DOHH2 (cell line): ENCODE measurements around the gene EML1.

ENCODE experiments used
- H3F3A ChIP-seq: fragments of 200-600 bp; sonication (generic), shearing (Covaris generic); 2 replicates; pipeline ENCODE4 v1.6.0; 2016; ENCODE audit warnings: antibody characterized with exemption, mild to moderate bottlenecking; ENCODE audit not compliant: control insufficient read depth, insufficient read depth
- H3K27ac ChIP-seq: fragments of 200-600 bp; sonication (generic); 2 replicates; pipeline ENCODE4 v1.5.1; 2014; ENCODE audit warnings: low read depth, mild to moderate bottlenecking, low read length, moderate library complexity
- H3K27me3 ChIP-seq: fragments of 200-600 bp; sonication (generic); 2 replicates; pipeline ENCODE4 v1.6.1; 2014; ENCODE audit warnings: mild to moderate bottlenecking, low read length, mixed read lengths; ENCODE audit not compliant: control insufficient read depth
- H3K36me3 ChIP-seq: fragments of 200-600 bp; sonication (generic); 2 replicates; pipeline ENCODE4 v1.6.1; 2014; ENCODE audit warnings: mild to moderate bottlenecking, low read length, moderate library complexity, mixed read lengths; ENCODE audit not compliant: control insufficient read depth
- H3K4me1 ChIP-seq: fragments of 200-600 bp; sonication (generic); 2 replicates; pipeline ENCODE4 v1.6.1; 2014; ENCODE audit warnings: mild to moderate bottlenecking, low read length, mixed read lengths; ENCODE audit not compliant: control insufficient read depth
- H3K4me2 ChIP-seq: fragments of 200-600 bp; sonication (generic); 2 replicates; pipeline ENCODE4 v1.6.0; 2014; ENCODE audit warnings: mild to moderate bottlenecking, low read length, moderate library complexity
- H3K4me3 ChIP-seq: fragments of 200-600 bp; sonication (generic); 2 replicates; pipeline ENCODE4 v1.5.1; 2014; ENCODE audit warnings: mild to moderate bottlenecking, low read length, mixed read lengths
- H3K79me2 ChIP-seq: fragments of 200-600 bp; sonication (generic); 2 replicates; pipeline ENCODE4 v1.6.1; 2014; ENCODE audit warnings: mild to moderate bottlenecking, low read length, mixed read lengths; ENCODE audit not compliant: control insufficient read depth
- H3K9me2 ChIP-seq: fragments of 200-600 bp; sonication (generic); replicated peaks from 2 replicates; pipeline ENCODE4 v1.6.1; 2014; ENCODE audit warnings: mild to moderate bottlenecking, low read length, mixed read lengths; ENCODE audit not compliant: control insufficient read depth
- H3K9me3 ChIP-seq: fragments of 200-600 bp; sonication (generic); 2 replicates; pipeline ENCODE4 v1.6.1; 2014; ENCODE audit warnings: antibody characterized with exemption, low read length, mixed read lengths; ENCODE audit not compliant: control insufficient read depth, insufficient read depth
- H4K20me1 ChIP-seq: fragments of 200-600 bp; sonication (generic); 2 replicates; pipeline ENCODE4 v1.6.0; 2014; ENCODE audit warnings: low read depth, mild to moderate bottlenecking, antibody characterized with exemption, low read length, moderate library complexity; ENCODE audit not compliant: control insufficient read depth, insufficient read depth
- EZH2phosphoT487 ChIP-seq: fragments of 200-600 bp; sonication (generic); IDR thresholded peaks from 2 replicates; pipeline ENCODE4 v1.6.1; 2017; ENCODE audit warnings: borderline replicate concordance, mild to moderate bottlenecking, antibody characterized with exemption, low read length, moderate library complexity, mixed read lengths
- TF ChIP-seq, protein P1 (sequence below): fragments of 200-600 bp; sonication (generic); IDR thresholded peaks from one replicate; pipeline ENCODE4 v1.5.1; 2014; ENCODE audit warnings: antibody characterized with exemption, mild to moderate bottlenecking, low read depth, low read length; ENCODE audit not compliant: poor library complexity, severe bottlenecking

EML1 gene

DNA sequence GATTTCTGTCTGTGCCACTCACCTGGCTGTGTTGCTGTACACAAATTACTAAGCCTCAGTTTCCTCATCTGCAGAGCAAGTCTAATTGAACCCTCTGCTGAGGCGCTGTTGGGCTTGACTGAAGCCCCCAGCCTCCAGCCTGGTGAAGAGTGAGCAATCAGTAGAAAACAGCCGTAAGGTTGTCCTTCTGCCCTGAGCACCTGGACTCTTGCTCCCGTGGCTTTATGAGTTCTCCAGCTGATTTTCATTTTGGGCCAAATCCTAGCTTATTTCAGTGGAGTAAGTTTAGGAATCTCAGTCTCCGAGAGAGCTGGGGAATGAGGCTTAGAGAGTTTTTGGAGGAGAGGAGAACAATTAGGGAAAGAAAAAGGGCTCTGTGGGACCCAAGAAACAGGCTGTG, 138.1 kb downstream of the EML1 start:
- Histone ChIP-seq H3F3A (no peaks in the 10 kb centered on the region), H3K9me2 (no peaks in the 10 kb centered on the region), H3K27me3 (peaks cover 6% of the 10 kb centered on the region; the same call in 1 of the 2 replicates), H3K4me1 (no peaks in the 10 kb centered on the region), H3K4me2 (no peak overlapping the region), H3K36me3 (no peaks in the 10 kb centered on the region), H3K9me3 (no peaks in the 10 kb centered on the region), H4K20me1 (no peaks in the 10 kb centered on the region), H3K79me2 (no peaks in the 10 kb centered on the region), H3K4me3 (no peak overlapping the region), H3K27ac (no peak overlapping the region)
- TF ChIP-seq, protein P1, sequence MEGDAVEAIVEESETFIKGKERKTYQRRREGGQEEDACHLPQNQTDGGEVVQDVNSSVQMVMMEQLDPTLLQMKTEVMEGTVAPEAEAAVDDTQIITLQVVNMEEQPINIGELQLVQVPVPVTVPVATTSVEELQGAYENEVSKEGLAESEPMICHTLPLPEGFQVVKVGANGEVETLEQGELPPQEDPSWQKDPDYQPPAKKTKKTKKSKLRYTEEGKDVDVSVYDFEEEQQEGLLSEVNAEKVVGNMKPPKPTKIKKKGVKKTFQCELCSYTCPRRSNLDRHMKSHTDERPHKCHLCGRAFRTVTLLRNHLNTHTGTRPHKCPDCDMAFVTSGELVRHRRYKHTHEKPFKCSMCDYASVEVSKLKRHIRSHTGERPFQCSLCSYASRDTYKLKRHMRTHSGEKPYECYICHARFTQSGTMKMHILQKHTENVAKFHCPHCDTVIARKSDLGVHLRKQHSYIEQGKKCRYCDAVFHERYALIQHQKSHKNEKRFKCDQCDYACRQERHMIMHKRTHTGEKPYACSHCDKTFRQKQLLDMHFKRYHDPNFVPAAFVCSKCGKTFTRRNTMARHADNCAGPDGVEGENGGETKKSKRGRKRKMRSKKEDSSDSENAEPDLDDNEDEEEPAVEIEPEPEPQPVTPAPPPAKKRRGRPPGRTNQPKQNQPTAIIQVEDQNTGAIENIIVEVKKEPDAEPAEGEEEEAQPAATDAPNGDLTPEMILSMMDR, result no peak
- no peak for TF ChIP-seq EZH2phosphoT487

DNA sequence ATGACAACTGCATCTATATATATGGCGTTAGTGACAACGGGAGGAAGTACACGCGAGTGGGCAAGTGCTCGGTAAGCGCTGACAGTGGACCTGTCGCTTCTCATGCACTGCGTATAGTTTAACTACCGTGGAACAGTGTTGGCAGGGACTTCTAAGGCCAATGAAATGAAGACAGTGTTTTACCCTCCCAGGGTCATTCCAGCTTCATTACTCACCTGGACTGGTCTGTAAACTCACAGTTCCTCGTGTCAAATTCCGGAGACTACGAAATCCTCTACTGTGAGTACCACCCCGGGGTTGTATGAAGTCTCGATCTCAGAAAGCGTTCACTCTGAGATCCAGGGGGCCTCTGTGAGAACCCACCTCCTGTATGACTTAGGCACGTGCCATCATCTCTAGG, 142.8 kb downstream of the EML1 start:
- H3K79me2 ChIP-seq, result no peaks in the 10 kb centered on the region
- no peaks in the 10 kb centered on the region for H3K9me3 ChIP-seq
- no peaks in the 10 kb centered on the region for H3K36me3 ChIP-seq
- no peak for TF ChIP-seq EZH2phosphoT487
- TF ChIP-seq, protein P1, result no peak
- no peaks in the 10 kb centered on the region for H3F3A ChIP-seq
- no peak overlapping the region for H3K4me2 ChIP-seq
- H3K27me3 ChIP-seq, result 0 out of 2 replicates have a peak, but pooled peaks cover 2% of the 10 kb centered on the region
- H3K4me1 ChIP-seq, result no peaks in the 10 kb centered on the region
- no peaks in the 10 kb centered on the region for H3K9me2 ChIP-seq
- H3K4me3 ChIP-seq, result no peak overlapping the region
- no peak overlapping the region for H3K27ac ChIP-seq
- H4K20me1 ChIP-seq, result no peaks in the 10 kb centered on the region

DNA sequence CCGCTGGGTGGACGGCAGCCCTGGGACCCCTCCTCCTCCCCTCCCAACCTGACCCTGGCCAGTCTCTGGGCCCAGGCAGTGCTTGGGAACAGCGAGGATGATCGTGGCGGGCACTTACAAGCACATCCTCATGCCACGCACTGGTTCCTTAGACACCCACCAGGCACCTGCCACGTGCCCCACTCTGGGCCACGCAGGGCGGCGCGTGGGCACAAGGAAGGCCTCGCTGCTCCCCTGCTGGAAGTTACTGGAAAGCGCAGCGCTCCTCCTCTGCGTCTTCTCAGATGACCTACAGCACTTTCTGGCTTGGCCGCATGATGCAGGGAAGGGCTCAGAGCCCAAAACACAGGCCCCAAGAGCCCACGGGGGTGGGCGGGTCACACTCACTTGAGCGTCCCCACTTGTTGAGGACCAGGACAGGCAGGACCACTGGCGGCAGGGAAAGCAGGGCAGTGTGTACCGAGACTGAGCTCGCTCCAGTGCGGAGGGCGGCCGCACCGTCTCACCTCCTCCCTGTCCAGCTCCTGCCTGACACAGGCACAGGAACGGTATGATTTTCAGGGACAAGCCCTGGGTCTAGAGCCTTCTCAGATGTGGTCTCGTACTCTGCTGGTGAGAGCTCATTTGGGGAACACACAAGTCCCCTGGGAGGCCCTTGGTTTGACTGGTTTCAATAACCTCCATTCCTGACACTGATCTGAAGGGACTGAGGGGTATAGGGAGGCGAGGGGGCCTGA, 143.7 kb downstream of the EML1 start:
- no peak overlapping the region for H3K4me2 ChIP-seq
- TF ChIP-seq EZH2phosphoT487, result no peak
- TF ChIP-seq, protein P1, result no peak
- no peaks in the 10 kb centered on the region for H3K27me3 ChIP-seq
- no peaks in the 10 kb centered on the region for H3K9me2 ChIP-seq
- no peaks in the 10 kb centered on the region for H3K36me3 ChIP-seq
- no peaks in the 10 kb centered on the region for H3F3A ChIP-seq
- H3K9me3 ChIP-seq, result no peaks in the 10 kb centered on the region
- H3K4me3 ChIP-seq, result no peak overlapping the region
- H4K20me1 ChIP-seq, result no peaks in the 10 kb centered on the region
- H3K79me2 ChIP-seq, result no peaks in the 10 kb centered on the region
- no peaks in the 10 kb centered on the region for H3K4me1 ChIP-seq
- H3K27ac ChIP-seq, result no peak overlapping the region
